Retinal pigment epithelial cell (primary cell): ENCODE measurements around the gene PRX.

Experiments
- DNase-seq: peaks from one replicate; pipeline ENCODE4 v3.0.0-alpha.2; 2010; ENCODE audit warnings: low read depth
- H3K4me3 ChIP-seq: 2 replicates; pipeline ENCODE4 v1.5.1; 2011; ENCODE audit warnings: mild to moderate bottlenecking, low read length, control low read depth, moderate library complexity
- TF ChIP-seq, protein P1 (sequence below): conservative IDR thresholded peaks from 2 replicates; pipeline ENCODE4 v1.5.1; 2011; ENCODE audit warnings: low read depth, low read length, control low read depth, inconsistent platforms

The PRX gene

DNA sequence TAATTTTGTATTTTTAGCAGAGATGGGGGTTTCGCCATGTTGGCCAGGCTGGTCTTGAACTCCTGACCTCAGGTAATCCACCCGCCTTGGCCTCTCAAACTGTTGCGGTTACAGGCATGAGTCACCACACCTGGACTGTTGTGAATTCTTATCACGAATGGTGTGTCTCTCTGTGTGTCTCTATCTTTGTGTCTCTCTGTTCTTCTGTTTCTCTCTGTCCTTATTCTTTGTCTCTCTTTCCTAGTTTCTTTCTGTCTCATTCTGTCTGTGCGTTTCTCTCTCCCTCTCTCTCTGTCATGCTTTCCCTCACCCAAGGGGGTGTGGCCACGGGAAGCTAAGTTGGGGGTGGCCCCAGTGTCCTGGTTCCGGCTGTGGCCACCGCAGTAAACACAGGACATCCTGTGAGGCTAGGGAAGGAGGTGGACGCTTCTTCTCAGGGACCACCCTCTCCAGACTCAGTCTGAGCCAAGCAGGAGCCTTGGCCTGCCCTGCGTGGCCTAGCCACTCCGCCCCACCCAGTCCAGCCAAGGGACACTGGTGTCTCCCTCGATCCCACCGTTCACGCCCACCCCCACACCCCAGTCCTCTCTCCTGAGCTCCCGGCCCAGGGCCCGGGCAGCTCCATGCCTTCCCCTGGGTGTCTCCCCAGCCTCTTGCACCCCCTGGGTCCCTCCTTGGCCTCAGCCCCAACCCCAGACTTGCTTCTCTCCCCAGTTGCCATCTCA, 3.9 kb upstream of the PRX start:
- TF ChIP-seq, protein P1, sequence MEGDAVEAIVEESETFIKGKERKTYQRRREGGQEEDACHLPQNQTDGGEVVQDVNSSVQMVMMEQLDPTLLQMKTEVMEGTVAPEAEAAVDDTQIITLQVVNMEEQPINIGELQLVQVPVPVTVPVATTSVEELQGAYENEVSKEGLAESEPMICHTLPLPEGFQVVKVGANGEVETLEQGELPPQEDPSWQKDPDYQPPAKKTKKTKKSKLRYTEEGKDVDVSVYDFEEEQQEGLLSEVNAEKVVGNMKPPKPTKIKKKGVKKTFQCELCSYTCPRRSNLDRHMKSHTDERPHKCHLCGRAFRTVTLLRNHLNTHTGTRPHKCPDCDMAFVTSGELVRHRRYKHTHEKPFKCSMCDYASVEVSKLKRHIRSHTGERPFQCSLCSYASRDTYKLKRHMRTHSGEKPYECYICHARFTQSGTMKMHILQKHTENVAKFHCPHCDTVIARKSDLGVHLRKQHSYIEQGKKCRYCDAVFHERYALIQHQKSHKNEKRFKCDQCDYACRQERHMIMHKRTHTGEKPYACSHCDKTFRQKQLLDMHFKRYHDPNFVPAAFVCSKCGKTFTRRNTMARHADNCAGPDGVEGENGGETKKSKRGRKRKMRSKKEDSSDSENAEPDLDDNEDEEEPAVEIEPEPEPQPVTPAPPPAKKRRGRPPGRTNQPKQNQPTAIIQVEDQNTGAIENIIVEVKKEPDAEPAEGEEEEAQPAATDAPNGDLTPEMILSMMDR = no peak
- no peak for DNase-seq
- H3K4me3 ChIP-seq = no peak overlapping the region

DNA sequence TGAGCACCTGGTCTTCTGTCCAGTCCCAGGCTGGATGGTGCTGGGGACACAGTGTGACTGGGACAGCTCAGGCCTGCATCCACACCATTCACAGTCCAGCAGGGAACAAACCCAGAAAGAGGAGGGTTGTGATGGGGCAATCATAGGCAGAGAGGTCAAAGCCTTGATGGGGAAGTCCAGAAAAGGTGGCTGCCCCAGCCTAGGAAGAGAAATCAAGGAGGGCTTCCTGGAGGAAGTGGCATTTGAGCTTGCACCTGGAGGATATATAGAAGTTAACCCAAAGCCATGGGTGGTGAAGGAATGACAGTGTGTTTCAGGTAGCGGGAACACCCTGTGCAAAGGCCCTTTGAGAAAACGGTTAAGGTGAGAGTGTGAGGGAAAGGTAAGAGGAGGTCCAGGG, 2.6 kb upstream of the PRX start:
- TF ChIP-seq, protein P1 = no peak
- H3K4me3 ChIP-seq = no peak overlapping the region
- no peak for DNase-seq

DNA sequence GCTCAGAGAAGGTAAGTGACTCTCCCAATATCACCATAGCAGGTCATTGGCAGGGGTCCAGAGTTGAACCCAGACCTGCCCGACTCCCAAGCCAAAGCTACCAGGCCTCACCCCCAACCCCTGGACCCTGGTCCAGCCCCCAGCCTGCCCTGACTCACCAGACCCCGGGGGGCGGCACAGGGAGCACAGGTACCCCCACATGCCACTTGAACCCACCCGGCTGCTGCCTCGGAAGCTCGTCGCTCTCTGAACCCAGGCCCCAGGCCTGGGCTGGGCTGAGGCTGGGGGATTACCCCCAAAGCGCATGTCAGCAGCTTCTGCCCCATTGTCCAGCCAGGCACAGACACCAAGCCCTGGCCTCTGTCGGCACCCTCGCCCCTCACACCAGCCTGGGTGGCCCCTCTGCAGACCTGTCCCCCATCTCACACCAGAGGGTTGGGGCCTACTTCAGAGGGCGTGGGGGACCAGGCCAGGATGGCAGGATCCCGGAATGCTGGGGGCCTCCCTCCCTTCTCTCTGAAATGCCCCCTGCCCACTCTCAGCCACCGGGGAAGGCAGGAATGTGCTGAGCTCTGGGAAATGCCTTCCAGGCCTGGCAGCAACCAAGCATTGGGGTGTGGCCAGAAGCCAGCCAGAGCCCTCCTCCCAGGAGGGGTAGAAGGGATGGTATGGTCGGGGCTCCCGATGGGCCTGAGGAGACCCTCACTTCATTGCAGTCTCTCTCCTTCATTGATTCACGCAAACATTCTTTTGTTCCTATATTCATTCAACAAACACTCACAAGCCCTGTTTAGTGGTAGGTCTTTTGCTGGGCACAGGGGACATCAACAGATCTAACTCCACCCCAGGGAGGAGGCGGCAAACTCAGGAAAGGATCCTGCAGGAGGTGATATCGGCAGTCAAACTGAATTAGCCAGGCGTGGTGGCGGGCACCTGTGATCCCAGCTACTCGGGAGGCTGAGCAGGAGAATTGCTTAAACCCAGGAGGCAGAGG, 1.7 kb upstream of the PRX start:
- no peak overlapping the region for H3K4me3 ChIP-seq
- no peak for DNase-seq
- TF ChIP-seq, protein P1 = no peak

DNA sequence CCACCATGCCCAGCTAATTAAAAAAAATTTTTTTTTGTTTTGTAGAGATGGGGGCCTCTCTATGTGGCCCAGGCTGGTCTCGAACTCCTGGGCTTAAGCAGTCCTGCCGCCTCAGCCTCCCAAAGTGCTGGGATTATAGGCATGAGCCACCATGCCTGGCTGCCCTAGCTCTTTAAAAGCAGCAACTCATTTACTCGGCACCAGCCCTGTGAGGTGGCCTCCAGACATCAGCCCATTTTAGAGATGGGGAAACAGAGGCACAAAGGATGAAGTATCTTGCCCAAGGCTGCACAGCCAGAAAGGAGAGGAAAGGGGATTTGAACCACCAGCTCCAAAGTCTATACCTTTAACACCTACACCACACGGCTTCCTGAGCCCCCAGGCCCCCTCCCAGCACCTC, 312 bp downstream of the PRX start:
- DNase-seq = no peak
- TF ChIP-seq, protein P1 = no peak
- no peak overlapping the region for H3K4me3 ChIP-seq

DNA sequence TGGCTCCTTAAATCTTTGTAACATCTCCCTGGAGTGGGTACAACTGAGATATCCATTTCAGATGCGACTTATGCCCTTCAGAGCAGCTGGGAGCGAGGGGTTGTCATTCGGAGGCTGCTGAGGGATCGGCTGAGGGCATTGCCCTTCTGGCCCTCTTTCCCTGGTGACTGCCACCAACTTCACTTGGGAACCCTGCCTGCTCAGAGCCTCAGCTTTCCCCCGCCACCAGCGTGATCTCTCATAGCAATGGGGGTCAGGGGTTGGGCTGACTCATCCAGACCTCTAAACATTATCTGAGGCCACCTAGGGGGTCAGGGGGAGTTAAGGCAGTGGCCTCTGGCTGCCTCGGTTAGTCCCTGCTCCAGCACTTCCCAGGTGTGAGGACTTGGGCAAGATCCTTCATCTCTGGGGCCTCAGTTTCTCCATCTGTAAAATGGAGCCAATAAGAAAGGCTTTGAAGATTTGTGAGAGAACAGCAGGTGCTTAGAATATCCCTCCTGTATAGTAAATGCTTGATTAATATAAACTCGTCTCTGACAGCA, 1.1 kb downstream of the PRX start:
- TF ChIP-seq, protein P1 = no peak
- no peak for DNase-seq
- no peak overlapping the region for H3K4me3 ChIP-seq

DNA sequence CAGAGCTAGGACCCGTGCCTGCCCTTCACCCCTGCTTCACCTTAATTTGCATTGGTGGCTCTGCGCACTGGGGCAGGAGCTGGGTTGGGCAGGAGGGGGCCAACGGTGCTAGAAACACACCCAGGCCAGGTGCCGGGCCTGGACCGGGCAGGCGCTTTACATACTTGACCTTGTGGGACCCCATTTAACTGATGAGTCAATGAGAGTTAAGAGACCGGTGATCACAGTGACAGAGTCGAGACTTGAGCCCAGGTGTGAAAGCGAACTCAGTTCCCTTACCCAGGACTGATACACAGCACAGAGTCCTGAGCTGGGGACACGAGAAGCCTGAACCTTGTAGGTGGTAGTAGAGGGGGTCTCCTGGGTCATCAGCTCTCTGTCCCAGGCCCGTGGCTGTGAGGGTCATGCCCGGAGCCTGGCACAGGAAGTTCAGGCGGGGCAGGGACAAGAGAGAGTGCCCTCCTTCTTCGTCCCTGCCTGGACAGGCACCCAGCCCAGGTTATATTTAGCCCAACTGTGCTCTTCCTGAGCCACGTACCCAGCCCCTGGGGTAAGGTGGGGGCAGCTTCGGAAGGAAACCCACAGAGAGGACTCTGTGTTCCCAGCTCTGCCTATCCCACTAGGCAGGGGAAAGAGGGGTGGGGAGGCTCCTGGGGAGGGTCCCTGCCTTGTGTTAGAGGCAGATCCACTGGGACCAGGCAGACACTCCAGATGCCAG, 1.9 kb downstream of the PRX start:
- TF ChIP-seq, protein P1 = no peak
- no peak for DNase-seq
- H3K4me3 ChIP-seq = no peak overlapping the region
